AG09319 (cell line): ENCODE results near the gene DAAM1.

Source experiments
- DNase-seq: peaks from one replicate; pipeline ENCODE4 v3.0.0-alpha.2; 2010; ENCODE audit warnings: low read depth; ENCODE audit errors: extremely low read depth
- TF ChIP-seq, protein P1 (sequence below): IDR thresholded peaks from 2 replicates; pipeline ENCODE4 v1.5.1; 2011; ENCODE audit warnings: low read depth, mild to moderate bottlenecking, inconsistent platforms, low read length, moderate library complexity

DAAM1 gene

GRCh38 chr14:59236195-59236594 is 47.7 kb downstream of the DAAM1 start:
- no peak for DNase-seq
- TF ChIP-seq, protein P1, sequence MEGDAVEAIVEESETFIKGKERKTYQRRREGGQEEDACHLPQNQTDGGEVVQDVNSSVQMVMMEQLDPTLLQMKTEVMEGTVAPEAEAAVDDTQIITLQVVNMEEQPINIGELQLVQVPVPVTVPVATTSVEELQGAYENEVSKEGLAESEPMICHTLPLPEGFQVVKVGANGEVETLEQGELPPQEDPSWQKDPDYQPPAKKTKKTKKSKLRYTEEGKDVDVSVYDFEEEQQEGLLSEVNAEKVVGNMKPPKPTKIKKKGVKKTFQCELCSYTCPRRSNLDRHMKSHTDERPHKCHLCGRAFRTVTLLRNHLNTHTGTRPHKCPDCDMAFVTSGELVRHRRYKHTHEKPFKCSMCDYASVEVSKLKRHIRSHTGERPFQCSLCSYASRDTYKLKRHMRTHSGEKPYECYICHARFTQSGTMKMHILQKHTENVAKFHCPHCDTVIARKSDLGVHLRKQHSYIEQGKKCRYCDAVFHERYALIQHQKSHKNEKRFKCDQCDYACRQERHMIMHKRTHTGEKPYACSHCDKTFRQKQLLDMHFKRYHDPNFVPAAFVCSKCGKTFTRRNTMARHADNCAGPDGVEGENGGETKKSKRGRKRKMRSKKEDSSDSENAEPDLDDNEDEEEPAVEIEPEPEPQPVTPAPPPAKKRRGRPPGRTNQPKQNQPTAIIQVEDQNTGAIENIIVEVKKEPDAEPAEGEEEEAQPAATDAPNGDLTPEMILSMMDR: no peak

- TF ChIP-seq, protein P1: no peak
- no peak for DNase-seq
Measured at GRCh38 chr14:59238216-59238615, 49.7 kb downstream of the DAAM1 start.

DNA sequence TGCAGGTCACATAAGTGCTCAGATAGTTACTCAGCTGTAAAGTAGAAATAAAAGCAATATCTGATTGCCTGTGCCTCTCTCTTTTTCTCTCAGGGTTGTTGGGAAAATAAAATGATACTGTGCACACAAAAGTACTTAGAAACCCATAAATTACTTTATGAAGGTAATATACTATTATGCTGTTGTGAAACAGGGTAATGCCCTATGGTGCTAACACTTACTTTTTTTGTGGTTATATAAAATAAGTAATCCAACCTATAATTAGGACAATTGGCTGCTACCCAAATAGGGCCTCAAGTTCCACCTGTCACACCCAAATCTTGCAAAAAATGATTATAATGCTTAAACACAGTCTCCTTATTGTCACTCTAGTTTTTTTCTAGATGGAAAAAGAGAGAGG is 50.6 kb downstream of the DAAM1 start:
- TF ChIP-seq, protein P1: no peak
- no peak for DNase-seq

- no peak for DNase-seq
- TF ChIP-seq, protein P1: no peak
Measured at GRCh38 chr14:59240356-59240755, 51.9 kb downstream of the DAAM1 start.

- DNase-seq: no peak
- TF ChIP-seq, protein P1: no peak
Measured at GRCh38 chr14:59241121-59241520, 52.7 kb downstream of the DAAM1 start.

GRCh38 chr14:59243174-59243573 is 54.7 kb downstream of the DAAM1 start:
- DNase-seq: no peak
- TF ChIP-seq, protein P1: no peak

- DNase-seq: no peak
- TF ChIP-seq, protein P1: no peak
Measured at GRCh38 chr14:59244581-59244980, 56.1 kb downstream of the DAAM1 start.
